Activated T-cell treated with anti-CD3 and anti-CD28 coated beads for 4 hours (primary cell): Measurements from ENCODE around the gene SEC14L1.
"Not testable (repeated sequence)": the region's sequence is repeated elsewhere in the genome, so short reads cannot be mapped to it uniquely, and the experiment has no call there.

Experiments used
- DNase-seq: peaks from one replicate; pipeline ENCODE4 v3.0.0-alpha.2; 2020

The SEC14L1 gene

DNA sequence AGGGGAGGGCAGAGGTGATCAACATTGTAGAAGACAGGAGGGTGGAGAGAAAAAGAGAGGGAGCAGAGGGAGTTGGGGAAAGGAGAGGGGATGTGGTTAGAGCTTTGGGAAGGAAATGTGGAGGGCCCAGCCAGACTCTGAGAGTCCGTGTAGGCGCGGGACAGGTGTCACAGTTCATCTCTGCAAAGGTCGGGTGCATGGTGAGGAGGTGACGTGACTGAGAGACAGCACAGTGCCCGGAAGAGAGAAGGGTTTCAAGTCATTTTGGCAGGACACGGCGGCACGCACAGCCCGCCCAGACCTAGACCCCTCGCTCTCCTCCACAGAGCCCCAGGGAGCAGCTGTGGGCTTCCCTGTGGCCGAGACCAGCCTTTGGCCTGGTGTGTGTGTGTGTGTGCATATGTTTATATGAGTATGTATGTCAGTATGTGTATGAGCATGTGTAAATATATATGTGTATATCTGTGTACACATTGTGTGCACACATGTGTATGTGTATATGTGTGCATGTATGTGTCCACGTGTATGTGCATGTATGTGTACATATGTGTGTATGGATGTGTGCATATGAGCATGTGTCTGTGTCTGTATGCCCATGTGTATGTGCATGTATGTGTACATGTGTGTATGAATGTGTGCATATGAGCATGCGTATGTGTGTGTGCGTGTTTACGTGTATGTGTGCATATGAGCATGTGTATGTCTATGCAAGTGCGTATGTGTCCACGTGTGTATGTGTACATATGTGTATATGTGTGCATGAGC lies 104.6 kb downstream of the SEC14L1 start:
- no peak for DNase-seq

DNA sequence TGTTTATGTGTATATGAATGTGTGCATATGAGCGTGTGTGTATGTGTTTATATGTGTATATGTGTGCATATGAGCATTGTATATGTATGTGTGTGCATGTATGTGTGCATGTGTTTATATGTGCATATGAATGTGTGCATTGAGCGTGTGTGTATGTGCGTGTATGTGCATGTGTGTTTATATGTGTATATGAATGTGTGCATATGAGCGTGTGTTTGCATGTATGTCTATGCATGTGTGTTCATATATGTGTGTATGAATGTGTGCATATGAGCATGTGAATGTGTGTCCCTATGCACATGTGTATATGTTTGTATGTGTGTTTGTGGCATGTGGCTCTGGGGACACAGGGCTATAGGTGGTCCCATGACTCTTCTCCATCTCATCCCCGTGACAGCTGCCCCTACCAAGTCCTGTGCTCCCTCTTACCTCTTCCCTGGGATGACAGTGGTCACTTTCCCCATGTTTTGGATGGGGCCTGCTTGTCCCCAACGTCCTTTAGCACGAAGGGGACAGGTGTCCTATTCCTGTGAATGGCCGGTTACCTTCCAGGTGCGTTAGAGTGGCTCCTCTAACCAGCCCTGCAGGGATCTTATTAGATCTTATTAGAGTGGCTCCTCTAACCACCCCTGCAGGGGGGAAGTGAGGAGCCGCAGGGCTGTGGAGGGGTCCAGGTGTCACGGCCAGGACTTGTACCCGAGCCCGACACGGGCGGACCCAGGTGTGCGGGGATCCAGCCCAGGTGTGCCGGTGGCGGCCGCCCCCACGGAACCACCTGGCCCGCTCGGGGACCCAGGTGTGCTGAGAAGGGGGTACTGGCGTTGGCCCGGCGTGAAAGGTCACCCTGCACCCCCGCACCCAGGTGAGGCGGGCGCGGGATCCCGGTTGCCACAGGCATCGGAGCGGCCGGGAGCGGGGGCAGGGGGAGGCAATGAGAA lies 105.6 kb downstream of the SEC14L1 start:
- no peak for DNase-seq

DNA sequence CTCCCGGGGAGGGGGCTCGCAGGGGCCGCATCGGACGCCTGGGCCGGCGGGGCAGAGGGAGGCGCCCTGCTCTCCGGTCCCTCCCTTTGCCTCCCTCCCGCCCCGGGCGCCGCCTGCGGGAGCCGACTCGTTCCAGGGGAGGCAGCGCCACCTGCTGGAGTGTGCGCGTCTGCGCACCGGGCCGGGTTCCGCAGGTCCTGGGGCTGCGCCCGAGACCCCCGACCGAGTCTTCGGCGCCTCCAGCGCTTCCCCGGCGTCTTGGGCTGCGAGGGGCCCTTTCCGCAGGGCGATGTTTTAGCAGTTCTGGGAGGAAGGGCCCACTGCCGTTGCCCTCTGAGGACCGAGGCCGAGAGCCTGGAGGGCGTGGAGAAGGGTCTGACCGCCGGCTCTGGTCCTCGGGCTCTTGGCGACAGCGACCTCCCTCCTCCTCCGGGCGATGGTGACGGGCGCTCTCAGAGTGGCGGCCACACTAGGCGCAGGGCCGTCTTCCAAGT lies 106.3 kb downstream of the SEC14L1 start:
- peak; percentile 81 for DNase-seq

DNA sequence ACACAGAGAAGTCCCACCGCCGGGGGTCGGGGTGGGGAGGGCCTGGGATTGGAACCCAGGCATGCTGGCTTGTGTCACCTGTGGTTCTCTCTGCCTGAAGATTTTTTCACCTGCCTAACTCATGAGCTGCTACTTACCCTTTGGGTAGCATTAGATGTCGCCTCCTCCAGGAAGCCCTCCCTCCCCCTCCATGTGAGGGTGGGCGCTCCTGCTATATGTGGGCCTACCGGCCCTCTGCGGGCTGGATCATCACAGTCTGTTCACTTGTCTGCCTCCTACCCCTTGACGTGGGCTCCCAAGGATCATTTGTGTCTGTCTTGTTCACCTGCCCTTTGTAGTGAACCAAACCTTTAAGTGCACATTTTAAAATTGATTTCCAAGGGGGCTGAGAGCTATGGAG lies 106.8 kb downstream of the SEC14L1 start:
- no peak for DNase-seq

DNA sequence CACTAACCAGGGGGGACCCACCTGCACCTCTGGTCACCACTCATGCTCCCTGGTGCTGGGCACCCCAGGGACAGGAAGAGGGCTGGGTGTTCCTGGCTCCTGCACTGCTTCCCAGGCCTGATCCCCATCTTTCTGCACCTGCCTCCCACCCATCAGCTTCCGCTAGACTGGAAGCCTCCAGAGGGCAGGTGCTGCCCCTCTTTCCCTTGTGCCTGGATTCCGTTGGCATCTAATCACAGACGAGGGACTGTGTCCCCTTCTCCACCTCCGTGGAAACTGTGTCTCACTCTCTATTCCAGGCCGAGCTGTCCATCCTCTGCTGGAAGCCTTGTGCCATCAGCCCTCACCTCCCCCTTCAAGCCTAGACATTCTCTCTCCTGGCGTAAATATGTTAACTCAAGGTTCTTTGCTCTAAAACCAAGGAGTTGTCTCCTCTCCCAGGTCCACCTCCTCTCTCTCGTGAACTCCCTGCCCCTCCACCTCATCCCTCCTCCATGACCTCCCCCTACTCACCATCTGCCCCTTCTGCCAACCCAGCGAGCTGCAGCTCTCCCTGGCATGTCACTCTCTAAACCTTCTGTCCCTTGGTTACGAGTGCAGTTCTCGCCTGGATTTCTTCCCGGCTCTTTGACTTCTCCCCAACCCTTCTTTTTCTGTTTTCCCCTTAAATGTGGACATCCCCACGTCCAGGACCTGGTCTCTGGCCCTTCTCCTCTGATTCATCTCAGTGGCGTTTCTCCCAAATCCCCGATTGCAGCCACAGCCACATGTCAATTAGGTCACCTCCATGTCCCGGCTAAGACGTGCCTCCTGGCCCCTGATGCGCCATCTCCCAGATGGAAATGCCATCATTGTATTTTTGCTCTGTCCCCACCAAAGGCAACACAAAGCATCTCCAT lies 107.7 kb downstream of the SEC14L1 start:
- no peak for DNase-seq

DNA sequence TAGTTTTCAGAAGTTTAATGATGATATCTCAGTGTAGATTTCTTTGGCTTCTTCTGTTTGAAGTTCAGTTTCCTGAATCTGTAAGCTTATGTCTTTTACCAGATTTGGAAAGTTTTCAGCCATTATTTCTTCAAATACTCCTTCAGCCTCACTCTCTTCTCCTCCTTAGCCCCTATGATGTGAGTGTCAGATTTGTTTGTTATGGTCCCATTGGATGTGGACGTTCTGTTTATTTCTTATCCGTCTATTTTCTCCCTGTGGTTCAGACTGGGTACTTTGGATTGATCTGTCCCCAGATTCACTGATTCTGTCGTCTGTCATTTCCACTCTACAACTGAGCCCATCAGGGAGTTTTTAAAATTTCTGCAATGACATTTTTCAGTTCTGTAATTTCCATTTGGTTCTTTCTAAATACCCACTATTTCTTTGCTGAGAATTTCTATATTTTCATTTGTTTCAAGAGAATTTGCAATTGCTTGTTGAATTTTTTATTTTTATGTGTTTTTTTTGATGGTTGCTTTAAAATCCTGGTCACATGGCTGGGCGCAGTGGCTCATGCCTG lies 110.9 kb downstream of the SEC14L1 start:
- no peak for DNase-seq

DNA sequence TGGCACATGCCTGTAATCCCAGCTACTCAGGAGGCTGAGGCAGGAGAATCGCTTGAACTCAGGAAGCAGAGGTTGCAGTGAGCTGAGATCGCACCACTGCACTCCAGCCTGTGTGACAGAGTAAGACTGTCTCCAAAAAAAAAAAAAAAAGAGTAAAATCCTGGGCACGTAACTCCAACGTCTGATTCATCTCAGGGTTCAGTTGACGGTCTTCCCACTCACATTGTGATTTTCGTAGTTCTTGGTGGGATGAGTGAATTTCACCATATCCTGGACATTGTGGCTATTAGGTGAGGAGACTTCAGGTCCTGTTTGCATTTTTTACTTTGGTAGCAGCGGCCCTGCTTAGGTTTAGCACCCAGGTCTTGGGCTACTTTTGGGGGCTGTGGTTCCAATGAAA lies 111.5 kb downstream of the SEC14L1 start:
- DNase-seq, result not testable (repeated sequence)

DNA sequence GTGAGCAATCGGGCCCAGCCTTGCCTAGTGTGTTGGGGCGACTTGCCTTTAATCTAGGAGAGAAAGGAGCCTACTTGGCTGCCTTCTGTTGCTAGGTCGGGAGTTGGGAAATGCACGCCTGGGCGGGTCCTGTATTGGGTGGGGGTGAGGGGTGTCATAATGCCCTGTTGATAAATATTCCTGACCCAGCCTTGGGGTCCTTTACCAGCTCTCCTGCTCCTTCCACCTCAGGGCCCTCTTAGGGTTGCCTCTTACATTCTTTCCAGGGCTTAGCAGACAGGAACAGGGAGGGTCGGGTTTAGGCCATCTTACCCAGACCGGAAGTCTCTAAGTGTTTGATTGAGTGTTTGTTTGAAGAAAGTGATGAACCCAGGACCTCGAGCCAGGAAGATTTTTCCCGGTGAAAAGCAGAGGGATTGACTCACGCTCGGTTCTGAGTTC lies 112.9 kb downstream of the SEC14L1 start:
- DNase-seq, result no peak

DNA sequence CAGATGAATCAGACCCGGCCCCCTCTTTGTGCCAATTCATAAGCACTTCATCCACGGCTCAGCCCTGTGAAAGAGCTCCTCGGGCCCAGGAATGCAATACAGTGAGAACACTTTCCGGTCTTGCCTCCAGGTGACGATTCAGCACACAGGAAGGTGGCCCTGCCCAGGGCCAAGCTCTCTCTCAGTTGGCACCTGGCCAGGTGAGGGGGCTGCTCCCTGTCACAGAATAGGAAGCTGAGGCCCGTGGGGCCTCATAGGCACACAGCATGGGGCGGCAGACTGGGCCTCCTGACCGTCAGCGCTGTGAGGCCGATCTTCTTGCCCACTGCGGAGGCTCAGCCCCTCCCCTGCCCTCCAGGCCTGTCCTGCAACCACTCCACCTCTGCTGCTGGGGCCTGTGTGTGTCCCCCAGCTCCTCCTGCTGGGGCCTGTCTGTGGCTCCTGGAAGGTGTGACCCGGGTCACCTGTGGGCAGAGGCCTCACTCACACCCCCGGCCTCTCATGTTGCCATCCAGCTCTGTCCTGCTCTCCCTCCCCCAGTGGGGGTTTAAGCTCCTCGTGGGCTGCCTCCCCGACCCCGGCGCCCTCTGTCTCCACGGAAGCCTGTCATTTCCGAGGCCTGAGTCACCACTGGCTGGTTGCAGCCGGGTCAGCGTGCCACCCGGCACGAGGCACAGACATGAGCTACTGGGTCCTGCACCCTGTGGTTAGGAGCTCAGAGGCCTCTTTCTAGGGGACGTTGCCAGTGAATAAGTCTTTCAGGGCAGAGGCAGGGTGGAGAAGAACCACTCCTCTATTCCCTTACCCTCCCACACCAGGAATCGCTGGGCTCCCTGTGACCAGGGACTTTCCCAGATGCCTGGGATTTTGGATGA lies 114.4 kb downstream of the SEC14L1 start:
- no peak for DNase-seq

DNA sequence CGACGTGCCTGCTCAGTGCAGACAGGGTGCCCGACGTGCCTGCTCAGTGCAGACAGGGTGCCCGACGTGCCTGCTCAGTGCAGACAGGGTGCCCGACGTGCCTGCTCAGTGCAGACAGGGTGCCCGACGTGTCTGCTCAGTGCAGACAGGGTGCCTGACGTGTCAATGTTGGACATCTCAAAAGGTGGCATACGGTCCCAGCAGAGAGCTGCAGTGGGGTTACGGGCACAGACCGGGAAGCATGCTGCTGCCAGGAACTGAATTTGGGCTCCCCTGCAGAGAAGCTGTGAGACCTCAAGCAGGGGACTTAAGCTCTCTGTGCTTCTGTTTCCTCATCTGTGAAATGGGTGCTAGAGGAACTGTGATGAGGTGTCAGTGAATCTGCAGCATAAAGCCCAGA lies 115.2 kb downstream of the SEC14L1 start:
- not testable (repeated sequence) for DNase-seq

DNA sequence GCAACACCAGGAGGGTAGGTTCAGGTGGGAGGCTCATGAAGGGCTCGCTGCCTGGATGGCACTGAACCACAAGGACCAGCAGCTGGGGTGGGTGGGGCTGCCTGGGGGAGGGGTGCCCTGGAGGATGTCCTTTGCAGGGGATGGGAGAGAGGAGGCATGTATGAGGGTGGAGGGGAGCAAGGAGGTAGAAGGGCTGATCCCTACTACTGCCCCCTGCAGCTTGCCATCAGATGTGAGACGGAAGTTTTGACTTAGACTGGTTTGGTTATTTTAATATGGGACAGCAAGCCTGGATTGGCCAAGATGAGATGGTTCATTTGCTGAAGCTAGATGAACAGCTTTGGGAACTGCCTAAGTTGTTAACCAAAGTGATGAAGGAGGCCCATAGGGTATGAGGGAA lies 115.9 kb downstream of the SEC14L1 start:
- DNase-seq, result no peak

DNA sequence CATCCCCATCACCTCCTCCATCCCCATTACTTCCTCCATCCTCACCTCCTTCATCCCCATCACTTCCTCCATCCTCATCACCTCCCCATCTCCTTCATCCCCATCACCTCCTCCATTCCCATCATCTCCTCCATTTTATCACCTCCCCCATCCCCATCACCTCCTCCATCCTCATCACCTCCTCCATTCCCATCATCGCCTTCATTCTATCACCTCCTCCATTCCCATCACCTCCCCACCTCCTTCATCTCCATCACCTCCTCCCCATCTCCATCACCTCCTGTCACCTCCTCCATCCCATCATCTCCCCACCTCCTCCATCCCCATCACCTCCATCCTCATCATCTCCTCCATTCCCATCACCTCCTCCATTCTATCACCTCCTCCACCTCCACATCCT lies 116.4 kb downstream of the SEC14L1 start:
- no peak for DNase-seq

DNA sequence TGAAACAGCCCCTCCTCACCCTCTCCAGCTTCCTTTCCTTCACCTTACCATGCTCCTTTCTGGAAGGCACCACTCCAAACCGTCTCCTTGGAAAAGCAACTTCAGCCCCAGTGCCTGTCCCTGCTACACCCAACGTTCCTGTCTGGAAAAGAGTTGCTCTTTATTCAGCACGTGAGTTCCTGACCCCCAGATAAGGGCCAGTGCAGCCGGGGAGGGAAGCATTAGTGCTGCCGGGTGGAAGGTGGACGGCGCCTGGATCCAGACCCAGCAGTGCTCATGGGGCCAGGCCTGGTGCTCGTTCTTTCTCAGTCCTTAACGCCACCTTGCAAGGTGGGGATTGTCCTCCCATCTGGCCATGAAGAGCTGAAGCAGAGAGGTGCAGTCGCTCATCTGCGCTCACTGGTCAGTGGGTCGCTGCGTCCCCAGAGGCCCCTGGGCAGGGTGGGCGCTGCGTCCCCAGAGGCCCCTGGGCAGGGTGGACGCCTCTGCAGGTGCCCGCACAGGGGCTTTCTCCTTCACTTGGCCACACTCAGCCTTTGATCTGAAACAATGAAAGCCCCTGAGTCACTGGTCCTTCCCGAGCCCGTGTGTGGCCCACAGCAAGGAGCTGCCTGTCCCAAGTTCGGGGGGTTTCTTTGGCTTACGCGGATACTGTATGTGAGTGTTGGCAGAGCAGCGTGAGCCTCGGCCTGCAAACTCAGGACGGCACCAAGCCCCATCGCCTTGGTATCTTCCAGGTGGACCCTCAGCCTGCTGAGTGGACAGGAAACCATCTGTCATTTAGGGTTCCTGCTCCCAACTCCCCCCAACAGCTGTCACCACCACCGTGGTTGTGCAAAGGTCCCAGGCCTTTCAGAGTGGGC lies 117.1 kb downstream of the SEC14L1 start:
- DNase-seq, result no peak

DNA sequence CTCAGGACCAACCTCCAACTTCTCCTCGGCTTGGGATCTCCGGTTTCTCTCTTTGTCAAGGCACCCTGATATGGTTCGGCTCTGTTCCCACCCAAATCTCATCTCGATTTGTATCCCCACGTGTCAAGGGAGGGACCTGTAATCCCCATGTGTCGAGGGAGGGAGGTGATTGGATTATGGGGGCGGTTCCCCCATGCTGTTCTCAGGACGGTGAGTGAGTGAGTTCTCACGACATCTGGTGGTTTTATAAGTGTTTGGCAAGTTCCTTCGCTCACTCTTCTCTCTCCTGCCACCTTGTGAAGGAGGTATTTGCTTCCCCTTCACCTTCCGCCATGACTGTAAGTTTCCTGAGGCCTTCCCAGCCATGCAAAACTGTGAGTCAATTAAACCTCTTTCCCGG lies 117.9 kb downstream of the SEC14L1 start:
- DNase-seq, result no peak

DNA sequence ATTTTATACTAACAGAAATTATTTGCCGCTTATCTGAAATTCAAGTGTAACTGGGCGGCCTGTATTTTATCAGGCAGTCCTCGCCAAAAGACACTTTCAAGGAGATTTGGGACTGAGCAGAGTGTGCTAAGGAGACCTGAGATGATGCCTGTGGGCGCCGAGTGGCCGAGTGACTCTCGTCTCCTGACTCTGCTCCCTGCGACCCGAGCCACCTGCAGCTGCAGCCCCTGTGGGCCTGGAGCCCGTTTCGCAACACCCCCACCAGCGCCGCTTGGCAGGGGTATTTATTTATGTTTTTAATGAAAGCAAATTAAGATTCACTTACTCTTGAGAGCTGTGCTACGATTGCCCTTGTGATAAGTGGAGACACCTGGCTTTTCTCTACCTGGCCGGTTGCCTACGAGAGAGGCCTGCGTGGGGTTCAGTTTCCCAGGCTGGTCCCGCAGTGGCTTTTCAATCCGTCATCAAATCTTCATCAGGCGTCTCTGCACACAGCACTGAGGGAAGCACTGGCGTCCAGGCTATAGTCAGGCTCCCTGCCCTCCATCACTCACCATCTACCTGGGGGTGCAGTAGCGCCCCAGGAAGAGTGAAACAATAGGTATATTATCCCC lies 124.0 kb downstream of the SEC14L1 start:
- no peak for DNase-seq

DNA sequence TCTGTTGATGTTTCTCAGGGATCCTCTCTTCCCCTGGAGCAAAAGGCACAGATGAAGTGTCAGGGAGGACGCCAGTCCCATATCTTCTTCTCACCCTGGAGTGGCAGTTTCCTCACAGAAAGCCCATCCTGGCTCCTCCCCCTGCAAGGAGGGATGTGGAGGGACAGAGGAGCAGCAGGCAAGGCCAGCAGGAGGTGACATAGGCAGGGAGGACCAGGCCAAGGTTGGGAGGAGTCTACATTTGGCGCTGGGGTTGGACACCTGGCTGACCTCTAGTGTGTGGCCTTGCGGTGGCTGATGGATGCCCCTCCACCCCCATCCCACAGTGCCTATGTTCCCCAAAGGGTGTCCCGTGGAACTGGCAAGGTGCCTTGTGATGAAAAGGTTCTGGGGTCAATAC lies 125.4 kb downstream of the SEC14L1 start:
- DNase-seq, result no peak
